Measurements from ENCODE around the gene ACAT1. TPM values are rescaled to one million over a fixed set of nuclear protein-coding genes. Genes with fewer than 3 reads are reported as not detected.
"Not testable (repeated sequence)": the region's sequence is repeated elsewhere in the genome, so short reads cannot be mapped to it uniquely, and the experiment has no call there.

Gene ACAT1
- total RNA-seq, 1 donor from 2014 or later: 112 TPM

- H3K36me3 ChIP-seq (ENCODE audit: control insufficient read depth in 3 of 3, insufficient read depth in 3 of 3, low read length in 3 of 3): peaks cover 34 to 59% (median 48%) of the 10 kb centered on the region in 3 donors
These were observed 15.8 kb downstream of the ACAT1 start for GRCh38 chr11:108137212-108137611.

GRCh38 chr11:108142304-108142703 is 20.9 kb downstream of the ACAT1 start:
- no peak overlapping the region for H3K4me3 ChIP-seq (ENCODE audit: low read length in 3 of 3)
- no peaks in the 10 kb centered on the region for H3K9me3 ChIP-seq (ENCODE audit: control insufficient read depth in 3 of 3, low read length in 3 of 3)
- no peak overlapping the region for H3K9ac ChIP-seq (ENCODE audit: low read depth in 1 of 3, low read length in 3 of 3)
- no peaks in the 10 kb centered on the region for H3K4me1 ChIP-seq (ENCODE audit: control insufficient read depth in 3 of 3, insufficient read depth in 3 of 3, low read length in 3 of 3)
- H3K36me3 ChIP-seq (ENCODE audit: control insufficient read depth in 3 of 3, insufficient read depth in 3 of 3, low read length in 3 of 3): peaks cover 51 to 78% (median 73%) of the 10 kb centered on the region in 3 donors
- H3K27ac ChIP-seq (ENCODE audit: low read depth, low read length): no peak overlapping the region
- no peaks in the 10 kb centered on the region for H3K27me3 ChIP-seq (ENCODE audit: control insufficient read depth in 3 of 3, insufficient read depth in 3 of 3, low read length in 3 of 3)

More at GRCh38 chr11:108137212-108137611, 15.8 kb downstream of the ACAT1 start:
- no peak overlapping the region for H3K27ac ChIP-seq (ENCODE audit: low read depth, low read length)
- H3K9me3 ChIP-seq (ENCODE audit: control insufficient read depth in 3 of 3, low read length in 3 of 3): no peaks in the 10 kb centered on the region
- H3K27me3 ChIP-seq (ENCODE audit: control insufficient read depth in 3 of 3, insufficient read depth in 3 of 3, low read length in 3 of 3): no peaks in the 10 kb centered on the region
- no peak overlapping the region for H3K9ac ChIP-seq (ENCODE audit: low read depth in 1 of 3, low read length in 3 of 3)
- H3K4me3 ChIP-seq (ENCODE audit: low read length in 3 of 3): no peak overlapping the region
- peaks cover 0 to 9% (median 3%) of the 10 kb centered on the region in 3 donors for H3K4me1 ChIP-seq (ENCODE audit: control insufficient read depth in 3 of 3, insufficient read depth in 3 of 3, low read length in 3 of 3)

GRCh38 chr11:108144615-108145014 is 23.2 kb downstream of the ACAT1 start:
- no peak overlapping the region for H3K9ac ChIP-seq (ENCODE audit: low read depth in 1 of 3, low read length in 3 of 3)
- H3K27ac ChIP-seq (ENCODE audit: low read depth, low read length): no peak overlapping the region
- H3K9me3 ChIP-seq (ENCODE audit: control insufficient read depth in 3 of 3, low read length in 3 of 3): no peaks in the 10 kb centered on the region
- H3K4me3 ChIP-seq (ENCODE audit: low read length in 3 of 3): no peak overlapping the region
- peaks cover 49 to 86% (median 85%) of the 10 kb centered on the region in 3 donors for H3K36me3 ChIP-seq (ENCODE audit: control insufficient read depth in 3 of 3, insufficient read depth in 3 of 3, low read length in 3 of 3)
- H3K4me1 ChIP-seq (ENCODE audit: control insufficient read depth in 3 of 3, insufficient read depth in 3 of 3, low read length in 3 of 3): no peaks in the 10 kb centered on the region
- H3K27me3 ChIP-seq (ENCODE audit: control insufficient read depth in 3 of 3, insufficient read depth in 3 of 3, low read length in 3 of 3): no peaks in the 10 kb centered on the region

DNA sequence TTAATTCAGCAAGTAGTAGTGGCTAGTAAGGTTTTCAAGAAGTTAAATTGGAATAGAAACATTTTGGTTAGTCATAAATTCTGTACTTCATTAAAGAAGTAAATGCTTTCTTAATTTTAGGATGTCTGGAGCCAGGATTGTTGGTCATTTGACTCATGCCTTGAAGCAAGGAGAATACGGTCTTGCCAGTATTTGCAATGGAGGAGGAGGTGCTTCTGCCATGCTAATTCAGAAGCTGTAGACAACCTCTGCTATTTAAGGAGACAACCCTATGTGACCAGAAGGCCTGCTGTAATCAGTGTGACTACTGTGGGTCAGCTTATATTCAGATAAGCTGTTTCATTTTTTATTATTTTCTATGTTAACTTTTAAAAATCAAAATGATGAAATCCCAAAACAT is 25.8 kb downstream of the ACAT1 start:
- Histone ChIP-seq H3K4me3 (ENCODE audit: low read length in 3 of 3) (no peak overlapping the region), H3K36me3 (ENCODE audit: control insufficient read depth in 3 of 3, insufficient read depth in 3 of 3, low read length in 3 of 3) (peaks cover 45 to 83% (median 80%) of the 10 kb centered on the region in 3 donors), H3K27me3 (ENCODE audit: control insufficient read depth in 3 of 3, insufficient read depth in 3 of 3, low read length in 3 of 3) (no peaks in the 10 kb centered on the region), H3K9ac (ENCODE audit: low read depth in 1 of 3, low read length in 3 of 3) (no peak overlapping the region), H3K4me1 (ENCODE audit: control insufficient read depth in 3 of 3, insufficient read depth in 3 of 3, low read length in 3 of 3) (no peaks in the 10 kb centered on the region), H3K9me3 (ENCODE audit: control insufficient read depth in 3 of 3, low read length in 3 of 3) (no peaks in the 10 kb centered on the region), H3K27ac (ENCODE audit: low read depth, low read length) (no peak overlapping the region)

DNA sequence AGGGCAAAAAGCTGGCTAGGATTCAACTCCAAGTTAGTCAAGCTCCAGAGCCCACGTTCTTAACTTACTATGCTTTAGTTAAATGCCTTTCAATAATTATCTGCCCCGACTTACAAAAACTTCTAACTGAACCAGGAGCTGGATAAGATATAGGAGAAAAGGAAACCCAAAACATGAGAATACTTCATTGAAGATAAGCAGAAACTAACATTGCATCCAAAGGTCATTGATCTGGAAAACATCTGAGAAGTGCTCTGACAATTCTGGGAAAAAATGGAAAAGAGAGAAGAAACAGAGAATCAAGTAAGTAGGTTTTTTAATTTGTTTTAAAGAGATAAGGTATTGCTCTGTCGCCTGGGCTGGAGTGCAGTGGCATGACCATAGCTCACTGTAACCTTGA is 27.2 kb downstream of the ACAT1 start:
- H3K9me3 ChIP-seq (ENCODE audit: control insufficient read depth in 3 of 3, low read length in 3 of 3): no peaks in the 10 kb centered on the region
- H3K9ac ChIP-seq (ENCODE audit: low read depth in 1 of 3, low read length in 3 of 3): no peak overlapping the region
- no peak overlapping the region for H3K4me3 ChIP-seq (ENCODE audit: low read length in 3 of 3)
- peaks cover 38 to 75% (median 65%) of the 10 kb centered on the region in 3 donors for H3K36me3 ChIP-seq (ENCODE audit: control insufficient read depth in 3 of 3, insufficient read depth in 3 of 3, low read length in 3 of 3)
- no peak overlapping the region for H3K27ac ChIP-seq (ENCODE audit: low read depth, low read length)
- no peaks in the 10 kb centered on the region for H3K4me1 ChIP-seq (ENCODE audit: control insufficient read depth in 3 of 3, insufficient read depth in 3 of 3, low read length in 3 of 3)
- no peaks in the 10 kb centered on the region for H3K27me3 ChIP-seq (ENCODE audit: control insufficient read depth in 3 of 3, insufficient read depth in 3 of 3, low read length in 3 of 3)

GRCh38 chr11:108154591-108154990 is 33.2 kb downstream of the ACAT1 start:
- Histone ChIP-seq H3K9ac (ENCODE audit: low read depth in 1 of 3, low read length in 3 of 3) (no peak overlapping the region), H3K4me1 (ENCODE audit: control insufficient read depth in 3 of 3, insufficient read depth in 3 of 3, low read length in 3 of 3) (no peaks in the 10 kb centered on the region), H3K36me3 (ENCODE audit: control insufficient read depth in 3 of 3, insufficient read depth in 3 of 3, low read length in 3 of 3) (peaks cover 14 to 46% (median 20%) of the 10 kb centered on the region in 3 donors), H3K27me3 (ENCODE audit: control insufficient read depth in 3 of 3, insufficient read depth in 3 of 3, low read length in 3 of 3) (no peaks in the 10 kb centered on the region), H3K4me3 (ENCODE audit: low read length in 3 of 3) (no peak overlapping the region), H3K27ac (ENCODE audit: low read depth, low read length) (no peak overlapping the region), H3K9me3 (ENCODE audit: control insufficient read depth in 3 of 3, low read length in 3 of 3) (no peaks in the 10 kb centered on the region)

GRCh38 chr11:108160970-108161566 is 39.7 kb downstream of the ACAT1 start:
- Histone ChIP-seq H3K4me1 (ENCODE audit: control insufficient read depth in 3 of 3, insufficient read depth in 3 of 3, low read length in 3 of 3) (no peaks in the 10 kb centered on the region), H3K9me3 (ENCODE audit: control insufficient read depth in 3 of 3, low read length in 3 of 3) (no peaks in the 10 kb centered on the region), H3K27ac (ENCODE audit: low read depth, low read length) (no peak overlapping the region), H3K27me3 (ENCODE audit: control insufficient read depth in 3 of 3, insufficient read depth in 3 of 3, low read length in 3 of 3) (no peaks in the 10 kb centered on the region), H3K4me3 (ENCODE audit: low read length in 3 of 3) (no peak overlapping the region), H3K9ac (ENCODE audit: low read depth in 1 of 3, low read length in 3 of 3) (no peak overlapping the region), H3K36me3 (ENCODE audit: control insufficient read depth in 3 of 3, insufficient read depth in 3 of 3, low read length in 3 of 3) (peaks cover 7 to 43% (median 16%) of the 10 kb centered on the region in 3 donors)

GRCh38 chr11:108162878-108163277 is 41.5 kb downstream of the ACAT1 start:
- H3K4me1 ChIP-seq (ENCODE audit: control insufficient read depth in 3 of 3, insufficient read depth in 3 of 3, low read length in 3 of 3); H3K9me3 ChIP-seq (ENCODE audit: control insufficient read depth in 3 of 3, low read length in 3 of 3); H3K4me3 ChIP-seq (ENCODE audit: low read length in 3 of 3); H3K27me3 ChIP-seq (ENCODE audit: control insufficient read depth in 3 of 3, insufficient read depth in 3 of 3, low read length in 3 of 3); H3K9ac ChIP-seq (ENCODE audit: low read depth in 1 of 3, low read length in 3 of 3); H3K27ac ChIP-seq (ENCODE audit: low read depth, low read length): not testable (repeated sequence)
- H3K36me3 ChIP-seq (ENCODE audit: control insufficient read depth in 3 of 3, insufficient read depth in 3 of 3, low read length in 3 of 3): peaks cover 7 to 45% (median 20%) of the 10 kb centered on the region in 3 donors

DNA sequence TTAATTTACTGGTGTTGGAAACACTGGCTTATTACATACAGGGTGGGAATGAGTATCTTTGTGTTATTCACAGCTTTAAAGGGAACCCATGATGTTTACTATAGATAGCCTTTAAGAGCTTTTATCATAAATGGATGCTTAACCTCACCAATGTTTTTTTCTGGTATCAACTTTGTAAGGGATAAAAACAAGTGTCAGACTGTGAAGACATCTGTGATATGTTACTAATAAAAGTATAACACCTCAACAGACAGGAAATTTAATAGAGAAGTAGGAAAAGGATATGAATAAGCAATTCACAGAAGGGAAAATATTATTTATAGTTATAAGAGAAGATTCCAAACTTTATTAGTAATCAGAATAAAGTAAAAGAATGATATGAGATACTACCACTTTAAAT is 46.3 kb downstream of the ACAT1 start:
- H3K27ac ChIP-seq (ENCODE audit: low read depth, low read length): no peak overlapping the region
- no peak overlapping the region for H3K9ac ChIP-seq (ENCODE audit: low read depth in 1 of 3, low read length in 3 of 3)
- no peaks in the 10 kb centered on the region for H3K27me3 ChIP-seq (ENCODE audit: control insufficient read depth in 3 of 3, insufficient read depth in 3 of 3, low read length in 3 of 3)
- H3K4me3 ChIP-seq (ENCODE audit: low read length in 3 of 3): no peak overlapping the region
- H3K4me1 ChIP-seq (ENCODE audit: control insufficient read depth in 3 of 3, insufficient read depth in 3 of 3, low read length in 3 of 3): no peaks in the 10 kb centered on the region
- H3K36me3 ChIP-seq (ENCODE audit: control insufficient read depth in 3 of 3, insufficient read depth in 3 of 3, low read length in 3 of 3): peaks cover 3 to 28% (median 20%) of the 10 kb centered on the region in 3 donors
- no peaks in the 10 kb centered on the region for H3K9me3 ChIP-seq (ENCODE audit: control insufficient read depth in 3 of 3, low read length in 3 of 3)

- Histone ChIP-seq H3K36me3 (ENCODE audit: control insufficient read depth in 3 of 3, insufficient read depth in 3 of 3, low read length in 3 of 3) (peaks cover 0 to 31% (median 16%) of the 10 kb centered on the region in 3 donors), H3K9ac (ENCODE audit: low read depth in 1 of 3, low read length in 3 of 3) (no peak overlapping the region), H3K27me3 (ENCODE audit: control insufficient read depth in 3 of 3, insufficient read depth in 3 of 3, low read length in 3 of 3) (no peaks in the 10 kb centered on the region), H3K9me3 (ENCODE audit: control insufficient read depth in 3 of 3, low read length in 3 of 3) (no peaks in the 10 kb centered on the region), H3K4me1 (ENCODE audit: control insufficient read depth in 3 of 3, insufficient read depth in 3 of 3, low read length in 3 of 3) (no peaks in the 10 kb centered on the region), H3K27ac (ENCODE audit: low read depth, low read length) (no peak overlapping the region), H3K4me3 (ENCODE audit: low read length in 3 of 3) (no peak overlapping the region)
These were observed 48.8 kb downstream of the ACAT1 start for GRCh38 chr11:108170184-108170583.
